HG03280 (cell line): ENCODE measurements around the gene RFK.
"Not testable (repeated sequence)": the region's sequence is repeated elsewhere in the genome, so short reads cannot be mapped to it uniquely, and the experiment has no call there.

Experiments
- ATAC-seq: cut with Tn5 transposase; IDR thresholded peaks from one replicate; pipeline ENCODE4 v1.9.1; 2021; ENCODE audit warnings: mild to moderate bottlenecking, moderate library complexity; ENCODE audit not compliant: unreplicated experiment

RFK gene

DNA sequence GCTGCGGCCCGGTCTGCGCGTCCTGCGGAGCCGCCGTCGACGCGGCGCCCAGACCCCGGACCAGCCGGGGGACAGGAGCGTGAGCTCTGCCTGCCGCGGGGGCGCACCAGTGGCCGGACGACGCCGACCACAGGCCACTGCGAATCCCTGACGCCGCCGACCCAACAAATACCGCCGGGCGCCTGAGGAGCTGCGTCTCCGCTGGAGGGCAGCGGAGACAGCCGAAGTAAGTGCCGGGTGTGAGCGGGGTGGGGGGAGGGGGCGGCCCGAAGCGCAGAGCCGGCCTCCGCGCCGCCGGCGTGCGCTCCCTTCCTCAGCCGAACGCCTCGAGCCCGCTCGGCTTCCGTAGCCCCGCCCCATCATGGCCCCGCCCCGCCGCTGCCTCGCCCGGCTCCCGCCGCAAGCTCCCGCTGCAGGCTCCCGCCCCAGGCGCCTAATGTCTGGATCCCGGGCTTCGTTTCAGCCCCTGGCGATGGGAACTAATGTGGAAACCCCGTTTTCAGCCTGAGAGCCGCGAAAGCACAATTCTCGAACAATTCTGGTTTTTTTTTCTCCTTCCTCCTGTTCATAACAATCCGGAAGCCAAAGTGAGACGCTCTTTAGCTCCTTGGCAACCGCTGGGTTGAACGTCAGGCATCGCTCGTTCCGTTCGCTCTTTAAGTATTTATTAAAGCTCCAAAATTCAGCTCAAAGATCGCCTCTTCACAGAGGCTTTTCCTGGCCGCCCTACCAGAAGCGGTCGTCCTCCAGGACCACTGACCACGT, at the start of gene RFK:
Gene RFK (minus strand): TSS at position 232 of the 765 bp plus-strand sequence. CDS start 255 bp downstream, outside the sequence.
- peak; percentile 79 for ATAC-seq

- no peak for ATAC-seq
These were observed 49.7 kb upstream of the RFK start for GRCh38 chr9:76443887-76444286.

GRCh38 chr9:76441551-76442322, 47.5 kb upstream of the RFK start:
- peak; percentile 50 for ATAC-seq

DNA sequence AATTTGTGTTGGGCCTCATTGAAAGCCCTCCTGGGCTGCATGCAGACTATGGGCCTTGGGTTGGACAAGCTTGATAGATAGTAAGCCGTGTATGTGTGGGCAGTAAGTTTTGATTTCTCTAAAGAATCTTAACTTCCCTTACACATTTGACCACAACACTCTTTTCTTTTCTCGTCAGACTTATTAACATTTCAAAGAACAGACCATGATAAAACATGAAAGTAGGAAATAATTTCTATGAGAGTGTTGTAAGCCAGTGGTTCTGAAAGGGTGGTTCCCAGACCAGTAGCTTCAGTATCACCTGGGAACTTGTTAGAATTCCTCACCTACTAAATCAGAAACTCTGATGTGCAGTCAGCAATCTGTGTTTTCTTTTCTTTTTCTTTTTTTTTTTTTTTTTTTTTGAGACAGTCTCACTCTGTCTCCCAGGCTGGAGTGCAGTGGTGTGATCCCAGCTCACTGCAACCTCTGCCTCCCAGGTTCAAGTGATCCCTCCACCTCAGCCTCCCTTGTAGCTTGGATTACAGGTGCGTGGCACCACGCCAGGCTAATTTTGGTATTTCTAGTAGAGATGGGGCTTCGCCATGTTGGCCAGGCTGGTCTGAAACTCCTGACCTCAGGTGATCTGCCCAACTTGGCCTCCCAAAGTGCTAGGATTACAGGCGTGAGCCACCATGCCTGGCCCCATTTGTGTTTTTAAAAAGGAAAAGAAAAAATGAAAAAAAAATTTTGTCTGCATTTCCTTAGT, 44.8 kb upstream of the RFK start:
- ATAC-seq = peak; percentile 63

DNA sequence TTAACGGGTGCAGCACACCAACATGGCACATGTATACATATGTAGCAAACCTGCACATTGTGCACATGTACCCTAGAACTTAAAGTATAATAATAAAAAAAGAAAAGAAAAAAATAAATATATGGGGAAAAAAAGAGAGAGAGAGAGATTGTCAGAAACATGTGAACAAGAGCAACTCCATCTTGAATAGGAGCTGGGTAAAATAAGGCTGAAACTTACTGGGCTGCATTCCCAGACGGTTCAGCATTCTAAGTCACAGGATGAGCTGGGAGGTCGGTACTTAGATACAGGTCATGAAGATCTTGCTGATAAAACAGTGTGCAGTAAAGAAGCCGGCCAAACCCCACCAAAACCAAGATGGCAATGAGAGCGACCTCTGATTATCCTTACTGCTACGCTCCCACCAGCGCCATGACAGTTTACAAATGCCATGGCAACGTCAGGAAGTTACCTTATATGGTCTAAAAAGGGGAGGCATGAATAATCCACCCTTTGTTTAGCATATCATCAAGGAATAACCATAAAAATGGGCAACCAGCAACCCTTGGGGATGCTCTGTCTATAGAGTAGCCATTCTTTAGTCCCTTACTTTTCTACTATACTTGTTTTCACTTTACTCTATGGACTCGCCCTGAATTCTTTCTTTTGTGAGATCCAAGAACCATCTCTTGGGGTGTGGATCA, 42.9 kb upstream of the RFK start:
- ATAC-seq = not testable (repeated sequence)

DNA sequence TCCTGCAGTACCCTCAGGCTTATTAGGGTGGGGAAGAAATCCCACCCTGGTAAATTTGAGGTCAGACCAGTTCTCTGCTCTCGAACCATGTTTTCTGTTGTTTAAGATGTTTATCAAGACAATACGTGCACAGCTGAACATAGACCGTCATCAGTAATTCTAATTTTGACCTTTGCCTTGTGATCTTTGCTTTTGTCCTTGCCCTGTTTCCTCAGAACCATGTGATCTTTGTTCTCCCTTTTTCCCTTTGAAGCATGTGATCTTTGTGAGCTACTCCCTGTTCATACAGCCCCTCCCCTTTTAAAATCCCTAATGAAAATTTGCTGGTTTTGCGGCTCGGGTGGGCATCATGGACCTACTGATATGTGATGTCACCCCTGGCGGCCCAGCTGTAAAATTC, 40.7 kb upstream of the RFK start:
- not testable (repeated sequence) for ATAC-seq

DNA sequence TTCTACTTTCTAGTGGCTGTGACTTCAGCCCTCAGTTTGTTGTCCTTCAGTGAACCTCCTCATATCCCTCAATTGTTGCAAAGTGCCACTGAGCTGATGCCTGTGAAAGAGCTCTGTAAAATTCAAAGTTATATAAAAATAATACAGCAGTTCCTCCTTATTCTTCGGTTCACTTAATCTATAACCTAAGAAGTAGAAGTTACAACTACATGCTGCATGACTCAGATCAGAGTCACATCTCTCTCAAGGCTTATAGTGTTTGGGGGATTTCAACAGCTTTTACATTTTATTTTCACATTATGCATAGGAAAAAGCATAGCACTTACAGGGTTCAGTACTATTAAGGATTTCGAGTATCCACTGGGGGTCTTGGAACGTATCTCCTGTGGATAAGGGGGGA, 39.6 kb upstream of the RFK start:
- no peak for ATAC-seq

DNA sequence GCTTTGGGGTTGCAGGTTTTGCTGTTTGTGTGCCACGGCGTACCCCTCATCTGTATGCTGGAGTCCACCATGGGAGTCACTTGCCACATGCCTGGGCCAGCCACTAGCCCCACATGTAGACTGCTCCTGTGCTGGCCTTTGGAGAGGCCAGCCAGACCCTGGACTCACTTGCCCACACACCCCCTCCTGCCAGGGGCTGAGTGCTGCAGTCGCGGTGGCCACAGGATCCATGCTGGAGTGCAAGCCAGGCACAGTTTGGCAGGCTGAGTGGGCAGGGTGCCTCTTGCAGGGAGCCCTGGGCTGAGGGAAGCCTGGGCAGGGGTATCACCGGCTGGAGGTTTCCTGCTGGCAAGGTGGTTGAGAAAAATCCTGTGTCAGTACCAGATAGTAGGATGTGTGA, 39.2 kb upstream of the RFK start:
- ATAC-seq = no peak

DNA sequence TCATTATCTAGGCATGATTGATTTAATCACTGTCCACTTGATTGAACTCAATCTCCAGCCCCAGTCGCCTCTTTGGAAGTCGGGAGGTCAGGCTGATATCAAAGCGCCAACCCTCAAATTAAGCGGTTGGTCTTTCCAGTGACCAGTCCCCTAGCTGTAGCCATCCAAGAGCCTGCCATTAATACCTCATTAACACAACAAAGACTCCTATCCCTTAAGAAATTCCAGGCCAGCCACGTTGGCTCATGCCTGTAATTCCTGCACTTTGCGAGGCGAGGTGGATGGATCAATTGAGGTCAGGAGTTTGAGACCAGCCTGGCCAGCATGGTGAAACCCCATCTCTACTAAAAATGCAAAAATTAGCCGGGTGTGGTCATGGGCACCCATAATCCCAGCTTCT, 37.4 kb upstream of the RFK start:
- no peak for ATAC-seq

- ATAC-seq = no peak
These were observed 32.7 kb upstream of the RFK start for GRCh38 chr9:76426807-76427419.

DNA sequence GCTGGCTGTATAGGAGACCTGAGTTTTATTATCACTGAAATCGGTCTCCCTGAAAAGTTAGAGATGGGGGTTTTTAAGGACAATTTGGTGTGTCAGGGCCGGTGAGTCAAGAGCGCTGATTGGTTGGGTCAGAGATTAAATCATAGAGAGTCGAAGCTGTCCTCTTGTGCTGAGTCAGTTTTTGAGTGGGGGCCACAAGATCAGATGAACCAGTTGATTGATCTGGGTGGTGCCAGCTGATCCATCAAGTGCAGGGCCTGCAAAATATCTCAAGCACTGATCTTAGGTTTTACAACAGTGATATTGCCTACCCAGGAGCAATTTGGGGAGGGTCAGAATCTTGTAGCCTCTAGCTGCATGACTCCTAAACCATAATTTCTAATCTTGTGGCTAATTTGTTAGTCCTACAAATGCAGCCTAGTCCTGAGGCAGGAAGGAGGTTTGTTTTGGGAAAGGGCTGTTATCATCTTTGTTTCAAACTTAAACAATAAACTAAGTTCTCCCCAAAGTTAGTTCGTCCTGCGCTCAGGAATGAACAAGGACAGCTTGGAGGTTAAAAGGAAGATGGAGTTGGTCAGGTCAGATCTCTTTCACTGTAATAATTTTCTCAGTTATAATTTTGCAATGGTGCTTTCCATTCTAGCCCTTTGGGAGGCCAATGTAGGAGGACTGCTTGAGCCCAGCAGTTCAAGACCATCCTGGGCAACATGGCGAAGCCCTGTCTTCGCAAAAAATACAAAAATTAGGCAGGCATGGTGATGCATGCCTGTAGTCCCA, 31.6 kb upstream of the RFK start:
- no peak for ATAC-seq

DNA sequence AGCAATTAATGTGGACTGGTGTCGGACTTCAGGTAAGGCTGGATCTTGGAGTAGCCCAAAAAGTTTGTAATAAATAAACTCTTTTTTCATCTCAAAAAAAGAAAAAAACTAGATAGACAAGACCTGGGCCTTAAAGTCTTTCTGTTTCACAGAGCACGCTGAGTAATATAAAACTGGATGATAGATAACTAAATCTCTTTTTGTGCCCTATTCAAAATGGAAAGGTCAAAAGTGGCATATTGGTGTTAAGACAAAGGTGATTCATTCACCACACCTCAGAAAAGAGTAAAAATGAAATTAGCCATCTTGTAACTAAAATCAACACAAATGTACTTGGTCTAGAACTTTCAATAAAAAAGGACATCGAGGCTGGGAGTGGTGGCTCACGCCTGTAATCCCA, 30.3 kb upstream of the RFK start:
- no peak for ATAC-seq

DNA sequence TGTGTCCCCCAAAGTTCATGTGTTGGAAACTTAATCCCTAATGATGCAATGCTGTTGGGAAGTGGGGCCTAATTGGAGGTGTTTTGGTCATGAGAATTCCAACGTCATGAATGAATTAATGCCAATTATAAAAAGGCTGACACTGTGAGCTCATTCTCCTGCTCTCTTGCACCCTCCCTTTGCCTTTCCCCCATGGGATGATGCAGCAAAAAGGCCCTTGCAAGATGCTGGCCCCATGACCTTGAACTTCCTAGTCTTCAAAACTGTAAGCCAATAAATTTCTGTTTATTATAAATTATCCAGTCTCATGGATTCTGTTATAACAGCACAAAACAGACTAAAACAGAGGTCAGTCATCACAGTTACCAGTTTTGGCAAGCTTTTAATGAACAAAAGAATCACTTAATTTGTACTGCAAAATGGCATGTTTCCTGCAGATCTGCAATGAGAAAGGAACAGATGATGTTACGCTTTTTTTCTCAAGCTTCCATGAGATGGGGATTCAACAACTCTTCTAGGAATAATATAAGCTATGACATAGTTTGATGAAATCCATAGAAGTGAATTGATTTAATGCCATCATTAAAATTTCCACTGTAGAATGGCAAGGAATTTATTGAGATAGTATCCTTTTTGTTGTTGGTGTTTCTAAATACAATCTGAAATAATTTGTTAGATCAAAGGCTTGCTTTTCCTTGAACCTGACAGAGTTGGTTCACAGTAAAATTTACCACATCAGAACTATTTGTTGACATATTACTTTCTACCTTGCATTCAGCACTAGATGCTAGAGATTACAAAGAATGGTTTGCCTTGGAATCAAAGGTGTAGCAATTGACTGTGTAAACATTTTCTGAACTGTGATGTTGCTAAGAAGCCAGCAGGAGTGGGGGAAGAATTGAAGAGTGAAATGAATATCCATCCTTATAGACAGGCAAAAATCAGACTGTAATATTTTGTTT, 29.3 kb upstream of the RFK start:
- no peak for ATAC-seq

GRCh38 chr9:76419782-76420380, 25.7 kb upstream of the RFK start:
- ATAC-seq = no peak

- no peak for ATAC-seq
These were observed 23.2 kb upstream of the RFK start for GRCh38 chr9:76417394-76417793.

- ATAC-seq = no peak
These were observed 21.5 kb upstream of the RFK start for GRCh38 chr9:76415731-76416130.

GRCh38 chr9:76415154-76415553, 20.9 kb upstream of the RFK start:
- no peak for ATAC-seq

GRCh38 chr9:76414661-76415060, 20.4 kb upstream of the RFK start:
- peak; percentile 76 for ATAC-seq
